HTERT RPE-1 (cell line): ENCODE results near the gene VIL1.

Experiments used
- in situ Hi-C: fragments of 300-500 bp; cut with MboI; formaldehyde crosslinking; loops from 4 replicates; pipeline ENCODE4 v1.14.3; 2020; ENCODE audit warnings: low sequenced_read_pairs

VIL1 gene

DNA sequence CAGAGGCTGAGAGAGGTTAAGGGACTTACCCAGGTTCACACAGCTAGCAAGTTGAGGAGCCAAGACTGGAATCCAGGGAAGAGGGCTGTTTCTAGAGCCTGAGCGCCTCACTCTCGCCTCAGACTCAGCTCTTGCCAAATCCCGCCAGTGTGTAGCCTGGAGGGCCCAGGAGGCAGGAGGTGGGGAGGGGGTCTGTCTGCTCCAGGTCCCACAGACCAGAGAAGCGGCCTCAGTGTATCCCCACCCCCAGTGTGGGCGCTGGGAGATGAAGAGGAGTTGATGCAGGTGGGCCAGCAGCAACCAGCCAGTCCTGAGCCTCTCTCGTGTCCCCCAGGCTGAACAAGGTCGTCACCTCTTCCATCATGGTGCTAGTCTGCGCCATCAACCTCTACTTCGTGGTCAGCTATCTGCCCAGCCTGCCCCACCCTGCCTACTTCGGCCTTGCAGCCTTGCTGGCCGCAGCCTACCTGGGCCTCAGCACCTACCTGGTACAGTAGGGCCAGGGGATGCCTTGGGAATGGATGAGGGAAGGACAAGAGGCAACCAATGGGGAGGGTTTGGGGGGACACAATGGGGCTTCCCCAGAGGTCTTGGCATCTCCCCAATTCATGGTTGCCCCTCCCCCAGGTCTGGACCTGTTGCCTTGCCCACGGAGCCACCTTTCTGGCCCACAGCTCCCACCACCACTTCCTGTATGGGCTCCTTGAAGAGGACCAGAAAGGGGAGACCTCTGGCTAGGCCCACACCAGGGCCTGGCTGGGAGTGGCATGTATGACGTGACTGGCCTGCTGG, 24.4 kb upstream of the VIL1 start:
- in situ Hi-C loops, result no loop called here

DNA sequence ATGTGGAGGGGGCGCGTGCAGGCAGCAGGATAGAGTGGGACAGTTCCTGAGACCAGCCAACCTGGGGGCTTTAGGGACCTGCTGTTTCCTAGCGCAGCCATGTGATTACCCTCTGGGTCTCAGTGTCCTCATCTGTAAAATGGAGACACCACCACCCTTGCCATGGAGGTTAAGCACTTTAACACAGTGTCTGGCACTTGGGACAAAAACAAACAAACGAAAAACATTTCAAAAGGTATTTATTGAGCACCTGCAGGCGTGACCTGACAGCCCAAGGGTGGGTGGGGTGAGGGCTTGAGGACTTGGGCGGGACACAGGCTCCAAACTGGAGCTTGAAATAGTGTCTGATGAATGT, 23.9 kb upstream of the VIL1 start:
- in situ Hi-C loops, result no loop called here

DNA sequence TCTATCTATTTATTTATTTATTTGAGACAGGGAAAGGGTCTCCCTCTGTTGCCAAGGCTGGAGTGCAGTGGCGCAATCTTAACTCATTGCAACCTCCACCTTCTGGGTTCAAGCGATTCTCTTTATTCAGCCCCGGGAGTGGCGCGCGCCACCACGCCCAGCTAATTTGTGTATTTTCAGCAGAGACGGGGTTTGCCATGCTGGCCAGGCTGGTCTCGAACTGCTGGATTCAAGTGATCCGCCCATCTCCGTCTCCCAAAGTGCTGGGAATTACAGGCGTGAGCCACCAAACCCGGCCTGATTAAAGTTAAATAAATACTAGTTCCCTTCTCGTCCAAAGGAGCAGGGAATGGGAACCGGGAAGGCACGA, 23.5 kb upstream of the VIL1 start:
- in situ Hi-C loops, result no loop called here

DNA sequence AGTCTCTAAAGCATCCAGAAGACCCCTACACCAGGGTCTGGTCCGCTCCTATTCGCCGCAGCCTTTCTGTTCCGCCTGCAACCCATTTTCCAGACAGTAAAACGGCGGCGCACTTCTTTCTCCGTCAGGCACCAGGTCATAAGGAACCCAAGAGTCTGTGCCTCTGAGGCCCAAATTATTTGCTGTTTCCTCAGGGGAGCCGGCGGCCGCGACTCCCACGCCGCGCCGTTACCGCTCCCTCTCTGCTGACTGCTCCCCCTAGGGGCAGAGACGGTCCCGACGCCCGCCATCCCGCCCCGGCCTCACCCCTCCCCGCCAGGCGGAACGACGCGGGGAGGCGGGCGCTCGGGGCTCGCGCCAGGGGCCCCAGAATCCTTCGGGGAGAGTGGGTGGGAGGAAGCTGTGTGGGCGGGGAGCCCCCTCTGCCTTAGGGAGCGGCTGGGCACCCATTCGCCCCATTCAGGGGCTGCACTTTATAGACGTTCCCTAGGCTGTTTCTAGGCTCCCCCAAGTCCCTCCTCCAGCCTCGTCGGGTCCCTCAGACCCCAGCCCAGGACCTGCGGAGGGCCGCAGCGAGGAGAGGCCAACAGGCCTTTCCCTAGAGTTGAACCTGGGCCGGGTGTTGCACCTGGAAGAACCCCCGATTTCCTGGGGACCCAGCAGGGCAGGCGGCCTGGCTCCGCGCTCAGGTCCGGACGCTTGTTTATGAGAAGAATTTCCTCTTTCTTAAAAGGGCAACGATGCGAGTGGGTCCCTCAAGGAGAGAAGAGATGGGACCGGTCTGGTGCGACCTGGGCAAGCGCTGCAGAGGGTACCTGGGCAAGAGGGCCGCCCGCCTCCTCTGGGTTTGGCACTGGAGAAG, 22.9 kb upstream of the VIL1 start:
- in situ Hi-C loops, result no loop called here

DNA sequence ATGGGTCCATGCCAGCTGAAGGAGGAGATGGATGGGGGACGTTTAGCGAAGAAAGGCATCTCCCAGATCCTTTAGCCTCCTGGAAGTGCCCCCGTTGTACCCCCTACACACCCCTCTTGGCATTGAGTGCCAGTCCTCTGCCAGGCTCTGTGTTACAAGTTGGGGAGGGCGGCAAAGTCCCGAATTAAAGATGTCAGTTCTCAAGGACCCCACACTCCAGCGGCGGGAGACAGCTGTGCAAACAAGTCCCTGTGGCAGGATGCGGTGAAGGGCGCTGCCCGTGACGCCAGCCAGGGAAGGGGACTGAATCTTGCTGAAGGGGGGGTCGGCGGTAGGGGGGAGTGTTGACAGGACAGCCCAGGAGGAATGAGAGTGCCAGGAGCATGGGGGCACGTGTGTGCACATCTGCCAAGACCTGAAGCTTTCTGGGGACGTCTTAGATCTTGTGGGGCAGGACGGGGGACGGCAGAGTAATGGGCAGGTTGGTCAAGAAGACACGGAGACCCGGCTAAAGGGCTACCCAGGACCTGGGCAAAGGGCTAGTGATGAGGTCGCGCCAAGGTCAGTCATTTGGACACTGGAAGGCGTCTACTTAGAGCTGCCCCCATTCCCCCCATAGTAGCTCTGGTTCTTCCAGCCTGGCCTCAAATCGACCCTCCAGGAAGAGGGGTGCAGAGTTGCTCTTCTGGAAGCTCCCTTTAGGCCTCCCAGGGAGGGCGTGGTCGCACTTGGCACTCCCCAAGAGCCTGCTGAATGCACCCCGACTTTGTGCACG, 22.0 kb upstream of the VIL1 start:
- in situ Hi-C loops, result no loop called here

DNA sequence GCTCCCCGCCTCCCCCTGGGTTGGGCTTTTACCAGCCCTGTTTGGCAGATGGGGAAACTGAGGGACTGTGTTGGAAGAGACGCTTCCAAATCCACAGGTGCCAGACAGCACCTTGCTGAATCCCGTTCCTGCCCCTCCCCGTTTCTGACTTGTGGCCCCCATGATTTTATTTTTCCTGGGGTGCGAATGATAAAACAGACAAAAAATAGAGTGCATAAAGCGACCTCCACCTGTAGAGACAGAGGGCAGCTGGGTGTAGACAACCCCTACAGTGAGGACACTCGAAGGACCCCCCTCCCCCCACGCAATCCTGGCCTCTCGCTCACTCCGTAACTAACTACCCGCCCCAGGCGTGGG, 21.5 kb upstream of the VIL1 start:
- in situ Hi-C loops, result no loop called here

DNA sequence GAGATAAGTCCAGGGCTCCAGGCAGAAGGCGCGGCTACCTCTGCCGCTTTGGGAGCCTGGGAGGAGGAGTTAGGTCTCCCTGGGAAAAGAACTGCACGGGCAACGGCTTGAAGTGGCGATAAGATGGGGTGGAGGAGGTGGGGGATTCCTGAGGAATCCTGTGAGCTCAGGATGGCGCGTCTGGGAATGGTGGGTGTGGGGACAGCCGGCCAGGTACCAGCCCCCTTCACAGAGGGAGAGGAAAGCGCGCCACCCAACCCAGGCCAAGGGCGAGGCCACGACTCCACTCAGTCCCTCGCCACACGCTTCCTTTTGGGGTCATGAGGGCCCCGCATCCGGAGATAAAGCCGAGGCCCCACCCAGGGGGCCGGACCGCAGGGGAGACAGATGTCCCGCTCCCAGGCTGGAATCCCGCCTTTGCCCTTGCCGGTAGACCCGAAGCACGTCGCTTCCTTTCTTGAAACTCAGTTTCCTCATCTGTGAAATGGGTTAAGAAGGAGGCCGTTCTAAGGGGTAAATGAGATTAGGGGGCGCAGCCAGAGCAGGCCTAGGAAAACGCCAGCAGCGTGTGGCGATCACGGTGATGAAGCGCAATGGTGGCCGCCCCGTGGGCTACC, 21.0 kb upstream of the VIL1 start:
- in situ Hi-C loops, result no loop called here

DNA sequence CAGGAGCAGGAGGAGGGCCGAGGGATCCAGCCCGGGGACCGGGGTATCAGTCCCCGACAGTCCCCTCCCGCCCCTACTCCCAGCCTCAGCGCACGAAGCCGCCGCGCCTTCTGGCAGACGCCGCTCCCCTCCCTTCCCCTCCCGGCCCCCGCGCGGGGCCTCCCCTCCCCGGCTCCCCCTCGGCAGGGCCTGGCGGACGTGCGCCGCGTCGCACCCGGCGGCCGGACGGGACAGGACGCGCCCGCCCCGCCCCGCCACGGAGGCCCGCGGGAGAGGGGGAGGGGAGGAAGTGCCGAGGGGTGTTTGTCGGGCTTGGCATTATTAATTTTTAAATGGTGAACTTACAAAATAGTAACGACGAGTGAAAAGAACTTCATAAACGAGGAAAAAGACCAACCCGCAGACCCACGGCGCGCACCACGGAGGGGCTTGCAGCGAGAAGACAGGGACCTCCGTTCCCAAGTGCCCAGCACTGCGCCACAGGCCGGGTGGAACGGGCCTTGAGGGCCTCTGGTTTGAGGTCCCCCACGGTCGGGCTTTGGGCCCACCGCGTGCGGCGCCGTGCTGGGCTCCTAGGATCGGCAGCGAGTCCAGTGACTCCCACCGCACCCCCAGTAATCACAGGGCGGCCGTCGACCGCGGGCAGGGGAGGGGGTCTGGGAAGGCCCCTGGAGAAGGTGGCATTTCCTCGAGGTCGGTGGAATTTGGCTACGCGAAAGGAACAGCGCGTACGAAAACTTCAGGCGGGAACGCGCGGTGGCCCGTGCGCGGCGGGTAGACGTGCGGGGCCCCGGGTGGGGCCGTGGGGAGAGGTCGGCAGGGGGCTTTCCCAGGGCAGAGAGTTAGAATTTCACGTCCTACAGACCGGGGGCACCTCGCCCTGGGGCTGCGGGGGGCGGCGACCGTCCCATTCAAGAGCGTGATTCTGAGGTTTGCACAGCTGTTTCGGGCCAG, 20.2 kb upstream of the VIL1 start:
- in situ Hi-C loops, result no loop called here

DNA sequence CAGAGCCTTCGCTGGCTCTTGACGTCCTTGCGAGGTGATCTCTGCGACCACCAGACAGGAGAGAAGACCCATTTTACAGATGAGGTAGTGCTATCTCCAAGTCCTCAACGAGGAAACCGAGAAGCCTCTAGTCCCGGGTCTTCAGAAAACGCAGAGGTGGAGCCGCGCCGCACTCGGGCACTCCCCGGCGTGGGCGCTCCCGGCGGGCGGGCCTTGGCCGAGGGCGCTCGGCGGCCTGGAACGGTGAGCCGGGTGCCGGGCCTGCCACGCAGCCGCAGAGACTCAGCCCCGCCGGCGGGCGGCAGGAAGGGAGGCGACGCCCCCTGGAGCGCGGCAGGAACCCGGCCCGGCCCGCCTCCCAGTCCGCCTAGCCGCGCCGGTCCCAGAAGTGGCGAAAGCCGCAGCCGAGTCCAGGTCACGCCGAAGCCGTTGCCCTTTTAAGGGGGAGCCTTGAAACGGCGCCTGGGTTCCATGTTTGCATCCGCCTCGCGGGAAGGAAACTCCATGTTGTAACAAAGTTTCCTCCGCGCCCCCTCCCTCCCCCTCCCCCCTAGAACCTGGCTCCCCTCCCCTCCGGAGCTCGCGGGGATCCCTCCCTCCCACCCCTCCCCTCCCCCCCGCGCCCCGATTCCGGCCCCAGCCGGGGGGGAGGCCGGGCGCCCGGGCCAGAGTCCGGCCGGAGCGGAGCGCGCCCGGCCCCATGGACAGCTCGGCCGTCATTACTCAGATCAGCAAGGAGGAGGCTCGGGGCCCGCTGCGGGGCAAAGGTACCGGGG, 19.3 kb upstream of the VIL1 start, which contains the start of gene CTDSP1:
Gene CTDSP1 (plus strand): TSS at position 478 of the 776 bp plus-strand sequence. CDS start 223 bp downstream, at position 701.
- in situ Hi-C loops, result no loop called here

DNA sequence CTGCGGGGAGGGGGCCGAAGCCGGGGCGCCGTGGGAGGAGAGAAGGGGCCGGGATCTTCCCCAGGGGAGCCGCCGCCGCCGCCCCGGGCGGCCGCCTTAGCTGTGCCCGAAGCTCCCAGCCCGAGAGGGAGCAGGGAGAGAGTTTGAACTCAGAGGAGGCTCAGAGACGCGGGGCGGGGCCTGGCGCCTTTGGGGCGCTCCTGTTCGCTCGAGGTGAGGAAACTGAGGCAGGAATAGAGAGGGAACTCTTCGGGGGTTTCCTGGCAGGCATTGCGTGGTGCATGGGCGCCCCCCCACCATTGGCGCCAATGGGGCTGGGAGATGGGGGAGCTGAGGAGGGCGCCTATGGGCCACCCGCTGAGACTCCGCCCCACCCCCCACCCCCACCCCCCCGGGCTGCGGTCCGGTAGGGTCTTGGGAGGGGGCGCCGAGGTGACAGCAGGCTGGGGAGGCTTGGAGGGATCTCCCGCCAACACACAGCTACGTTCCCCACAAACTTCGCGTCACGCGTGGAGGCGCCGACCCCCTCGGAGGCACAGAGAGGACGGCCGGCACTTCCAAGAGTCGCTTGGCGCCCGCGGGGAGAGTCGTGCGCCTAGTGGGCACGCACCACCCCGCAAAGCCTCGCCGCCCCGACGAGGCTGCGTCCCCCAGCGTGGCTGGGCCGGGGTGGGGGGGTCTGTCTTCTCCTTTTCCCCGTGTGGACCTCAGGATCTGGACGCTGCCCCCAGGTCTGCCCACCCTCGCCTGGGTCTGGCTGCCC, 18.6 kb upstream of the VIL1 start:
- in situ Hi-C loops, result no loop called here

DNA sequence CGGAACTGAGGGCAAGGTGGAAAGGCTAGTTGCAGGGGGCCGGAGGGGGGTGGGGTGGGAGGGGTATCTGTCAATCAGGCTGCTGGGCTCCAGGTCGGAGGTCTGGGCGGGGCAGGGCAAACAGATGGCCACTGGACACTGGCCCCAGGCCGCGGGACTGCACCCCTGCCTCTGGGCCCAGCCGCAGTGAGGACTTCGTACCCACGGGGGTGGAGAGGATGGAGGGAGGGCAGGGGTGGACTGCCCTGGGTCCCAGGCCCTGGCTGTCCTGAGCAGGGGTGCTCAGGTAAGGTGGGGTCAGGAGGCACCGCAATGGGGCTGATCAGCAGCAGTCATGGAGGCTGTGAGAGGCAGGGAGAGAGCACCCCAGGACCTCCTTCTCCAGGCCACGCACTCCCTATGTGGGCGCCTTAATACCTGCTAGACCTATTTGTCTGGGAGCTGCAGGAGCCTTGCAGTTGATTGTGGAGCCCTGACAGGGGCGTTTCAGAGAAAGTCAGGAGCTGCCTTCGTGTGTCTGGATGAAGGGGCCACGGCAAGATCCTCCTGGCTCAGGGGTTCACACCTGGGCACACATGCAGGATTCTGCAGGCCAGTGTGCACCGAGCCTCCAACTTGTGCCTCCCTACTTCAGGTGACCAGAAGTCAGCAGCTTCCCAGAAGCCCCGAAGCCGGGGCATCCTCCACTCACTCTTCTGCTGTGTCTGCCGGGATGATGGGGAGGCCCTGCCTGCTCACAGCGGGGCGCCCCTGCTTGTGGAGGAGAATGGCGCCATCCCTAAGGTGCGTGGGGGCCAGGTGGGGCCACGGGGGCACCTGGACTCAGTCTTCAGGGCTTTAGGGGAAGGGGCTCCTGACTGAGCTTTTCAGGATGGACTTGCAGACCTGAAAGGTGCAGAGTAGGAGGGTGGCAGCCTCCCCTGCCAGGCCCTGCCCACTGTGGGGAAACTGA, 17.7 kb upstream of the VIL1 start:
- in situ Hi-C loops, result no loop called here

DNA sequence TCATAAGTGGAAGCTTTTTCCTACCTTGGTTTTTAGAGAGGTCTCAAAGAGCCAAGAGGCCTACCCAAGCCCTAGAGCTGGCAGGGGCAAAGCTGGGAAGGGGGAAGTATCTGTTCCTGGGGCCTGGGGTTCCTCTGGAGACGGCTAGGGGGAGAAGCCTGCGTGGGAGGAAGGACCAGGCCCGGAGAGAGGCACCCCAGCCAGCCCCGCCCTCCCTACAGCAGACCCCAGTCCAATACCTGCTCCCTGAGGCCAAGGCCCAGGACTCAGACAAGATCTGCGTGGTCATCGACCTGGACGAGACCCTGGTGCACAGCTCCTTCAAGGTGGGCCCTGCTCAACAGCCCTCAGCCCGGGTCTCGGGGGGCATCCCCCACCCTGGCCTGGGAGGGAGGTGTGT, 17.0 kb upstream of the VIL1 start:
- in situ Hi-C loops, result no loop called here

DNA sequence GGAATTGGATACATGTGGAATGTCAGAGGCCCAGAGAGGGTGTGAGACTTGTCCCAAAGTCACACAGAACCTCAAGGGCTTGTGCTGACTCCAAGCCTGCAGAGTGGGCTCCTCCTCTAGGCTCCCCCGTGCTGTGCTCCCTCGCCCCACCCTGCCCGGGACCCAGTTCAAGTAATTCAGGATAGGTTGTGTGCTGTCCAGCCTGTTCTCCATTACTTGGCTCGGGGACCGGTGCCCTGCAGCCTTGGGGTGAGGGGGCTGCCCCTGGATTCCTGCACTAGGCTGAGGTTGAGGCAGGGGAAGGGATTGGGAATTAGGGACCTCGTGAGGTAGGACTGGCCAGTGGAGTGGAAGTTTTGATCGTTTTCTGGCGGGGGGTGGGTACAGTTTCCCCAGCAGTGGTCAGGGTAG, 16.4 kb upstream of the VIL1 start:
- in situ Hi-C loops, result no loop called here

DNA sequence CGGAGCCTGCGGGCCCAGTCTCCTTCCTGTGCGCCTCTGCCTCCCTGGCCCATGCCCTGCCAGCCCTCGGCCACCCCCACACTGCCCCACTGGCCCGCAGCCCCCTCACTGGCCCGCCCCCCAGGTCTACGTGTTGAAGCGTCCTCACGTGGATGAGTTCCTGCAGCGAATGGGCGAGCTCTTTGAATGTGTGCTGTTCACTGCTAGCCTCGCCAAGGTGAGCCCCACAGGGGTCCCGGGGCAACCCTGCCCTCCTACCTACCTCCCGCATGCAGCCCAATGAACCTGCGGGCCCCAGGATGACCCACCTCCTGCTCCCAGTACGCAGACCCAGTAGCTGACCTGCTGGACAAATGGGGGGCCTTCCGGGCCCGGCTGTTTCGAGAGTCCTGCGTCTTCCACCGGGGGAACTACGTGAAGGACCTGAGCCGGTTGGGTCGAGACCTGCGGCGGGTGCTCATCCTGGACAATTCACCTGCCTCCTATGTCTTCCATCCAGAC, 16.0 kb upstream of the VIL1 start:
- in situ Hi-C loops, result no loop called here

DNA sequence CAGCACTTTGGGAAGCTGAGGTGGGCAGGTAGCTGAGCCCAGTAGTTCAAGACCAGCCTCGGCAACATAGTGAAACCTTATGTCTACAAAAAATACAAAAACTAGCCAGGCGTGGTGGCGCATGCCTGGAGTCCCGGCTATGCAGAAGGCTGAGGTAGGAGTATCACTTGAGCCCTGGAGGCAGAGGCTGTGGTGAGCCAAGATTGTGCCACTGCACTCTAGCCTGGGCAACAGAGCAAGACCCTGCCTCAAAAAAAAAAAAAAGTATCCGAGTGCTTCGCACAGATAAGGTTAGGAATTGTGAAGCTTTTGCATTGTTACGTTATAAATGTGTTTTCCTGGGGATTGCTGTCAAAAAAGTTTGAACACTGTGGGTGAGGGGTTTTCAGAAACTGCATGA, 15.1 kb upstream of the VIL1 start:
- in situ Hi-C loops, result no loop called here

DNA sequence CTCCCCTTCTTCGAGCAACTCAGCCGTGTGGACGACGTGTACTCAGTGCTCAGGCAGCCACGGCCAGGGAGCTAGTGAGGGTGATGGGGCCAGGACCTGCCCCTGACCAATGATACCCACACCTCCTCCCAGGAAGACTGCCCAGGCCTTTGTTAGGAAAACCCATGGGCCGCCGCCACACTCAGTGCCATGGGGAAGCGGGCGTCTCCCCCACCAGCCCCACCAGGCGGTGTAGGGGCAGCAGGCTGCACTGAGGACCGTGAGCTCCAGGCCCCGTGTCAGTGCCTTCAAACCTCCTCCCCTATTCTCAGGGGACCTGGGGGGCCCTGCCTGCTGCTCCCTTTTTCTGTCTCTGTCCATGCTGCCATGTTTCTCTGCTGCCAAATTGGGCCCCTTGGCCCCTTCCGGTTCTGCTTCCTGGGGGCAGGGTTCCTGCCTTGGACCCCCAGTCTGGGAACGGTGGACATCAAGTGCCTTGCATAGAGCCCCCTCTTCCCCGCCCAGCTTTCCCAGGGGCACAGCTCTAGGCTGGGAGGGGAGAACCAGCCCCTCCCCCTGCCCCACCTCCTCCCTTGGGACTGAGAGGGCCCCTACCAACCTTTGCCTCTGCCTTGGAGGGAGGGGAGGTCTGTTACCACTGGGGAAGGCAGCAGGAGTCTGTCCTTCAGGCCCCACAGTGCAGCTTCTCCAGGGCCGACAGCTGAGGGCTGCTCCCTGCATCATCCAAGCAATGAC, 14.4 kb upstream of the VIL1 start:
- in situ Hi-C loops, result no loop called here
